Spinal cord (tissue), 10 donors: ENCODE measurements around the gene CECR2. TPM values are rescaled to one million over a fixed set of nuclear protein-coding genes. Genes with fewer than 3 reads are reported as not detected.

ENCODE experiments used
- DNase-seq, 6 donors: peaks; one replicate each; pipeline versions ENCODE4 v3.0.0 to v3.0.0-alpha.2; 2013 to 2015; ENCODE audit warnings: low spot score in 6 of 6, low read depth in 4 of 6
- H3K27ac ChIP-seq: one replicate; pipeline ENCODE4 v1.5.1; 2013; ENCODE audit warnings: low read depth, low read length, control low read depth
- H3K27me3 ChIP-seq: one replicate; pipeline ENCODE4 v1.6.1; 2013; ENCODE audit warnings: low read length; ENCODE audit not compliant: control insufficient read depth, insufficient read depth
- H3K36me3 ChIP-seq: one replicate; pipeline ENCODE4 v1.6.1; 2013; ENCODE audit warnings: low read length; ENCODE audit not compliant: control insufficient read depth, insufficient read depth
- H3K4me1 ChIP-seq: one replicate; pipeline ENCODE4 v1.6.1; 2013; ENCODE audit warnings: low read length; ENCODE audit not compliant: control insufficient read depth, insufficient read depth
- H3K4me3 ChIP-seq: one replicate; pipeline ENCODE4 v1.5.1; 2013; ENCODE audit warnings: low read depth, low read length, control low read depth
- H3K9me3 ChIP-seq: one replicate; pipeline ENCODE4 v1.6.1; 2013; ENCODE audit warnings: low read length; ENCODE audit not compliant: control insufficient read depth, insufficient read depth
- WGBS: methylation state at CpG from one replicate; pipeline ENCODE4 v1.1.5; 2013; ENCODE audit warnings: missing lambda C conversion rate; ENCODE audit not compliant: insufficient coverage; 5-methylcytosine and 5-hydroxymethylcytosine counted together
- polyA plus RNA-seq, 2 donors: library from polyadenylated mRNA; unstranded; fragments of 120-200 nt; gene quantifications; one replicate each; pipeline ENCODE4 v1.2.1, GENCODE V29; 2013; ENCODE audit not compliant: insufficient read length in 2 of 2
- total RNA-seq, 2 donors: library from RNA; depleted of rRNA in 1 of 2; stranded (reverse); fragments of 120-200 nt in 1 of 2; fragments of >200 nt in 1 of 2; gene quantifications; one replicate each; pipeline versions ENCODE4 v1.2.3 to v1.2.4, GENCODE V29; 2013 to 2014
- donor health status: healthy.

The CECR2 gene
- total and polyA plus RNA-seq, 4 donors, result 5.1 to 17.0 (median 10.8) TPM

- 93% methylated on average over 14 of the region's 14 CpGs for WGBS
- H3K27ac ChIP-seq, result no peak overlapping the region
- no peak overlapping the region for H3K4me3 ChIP-seq
- H3K27me3 ChIP-seq, result no peaks in the 10 kb centered on the region
- H3K4me1 ChIP-seq, result no peaks in the 10 kb centered on the region
- H3K9me3 ChIP-seq, result no peaks in the 10 kb centered on the region
- peaks cover 33% of the 10 kb centered on the region for H3K36me3 ChIP-seq
- DNase-seq, result no peak
These were observed 173.2 kb downstream of the CECR2 start for GRCh38 chr22:17542452-17542851.

DNA sequence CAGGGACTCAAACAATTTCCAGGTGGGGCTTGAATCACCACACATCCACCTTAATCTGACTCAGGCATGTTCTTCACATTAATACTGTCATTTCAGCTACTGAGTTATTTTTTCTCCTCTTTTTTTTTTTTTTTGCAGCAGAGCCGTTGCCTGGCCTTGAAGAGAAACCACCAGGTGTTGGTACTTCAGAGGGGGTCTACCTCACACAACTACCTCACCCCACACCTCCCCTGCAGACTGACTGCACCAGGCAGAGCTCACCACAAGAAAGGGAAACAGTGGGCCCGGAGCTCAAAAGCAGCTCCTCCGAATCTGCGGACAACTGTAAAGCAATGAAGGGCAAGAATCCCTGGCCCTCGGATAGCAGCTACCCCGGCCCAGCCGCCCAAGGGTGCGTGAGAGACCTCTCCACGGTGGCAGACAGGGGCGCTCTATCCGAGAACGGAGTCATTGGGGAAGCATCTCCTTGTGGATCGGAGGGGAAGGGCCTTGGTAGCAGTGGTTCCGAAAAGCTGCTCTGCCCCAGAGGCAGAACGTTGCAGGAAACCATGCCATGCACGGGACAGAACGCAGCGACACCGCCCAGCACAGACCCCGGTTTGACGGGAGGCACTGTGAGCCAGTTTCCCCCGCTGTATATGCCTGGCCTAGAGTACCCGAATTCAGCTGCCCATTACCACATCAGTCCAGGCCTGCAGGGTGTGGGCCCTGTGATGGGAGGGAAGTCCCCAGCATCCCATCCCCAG is 178.9 kb downstream of the CECR2 start:
- Histone ChIP-seq H3K4me1 (no peaks in the 10 kb centered on the region), H3K36me3 (peaks cover 51% of the 10 kb centered on the region), H3K4me3 (no peak overlapping the region), H3K27me3 (no peaks in the 10 kb centered on the region), H3K9me3 (no peaks in the 10 kb centered on the region), H3K27ac (no peak overlapping the region)
- WGBS, result 97% methylated on average over 22 of the region's 23 CpGs
- DNase-seq, result no peak

GRCh38 chr22:17548756-17549035 is 179.4 kb downstream of the CECR2 start:
- no peak overlapping the region for H3K4me3 ChIP-seq
- 98% methylated on average over 5 of the region's 5 CpGs for WGBS
- no peaks in the 10 kb centered on the region for H3K27me3 ChIP-seq
- DNase-seq, result no peak
- no peaks in the 10 kb centered on the region for H3K9me3 ChIP-seq
- H3K27ac ChIP-seq, result no peak overlapping the region
- no peaks in the 10 kb centered on the region for H3K4me1 ChIP-seq
- peaks cover 50% of the 10 kb centered on the region for H3K36me3 ChIP-seq

DNA sequence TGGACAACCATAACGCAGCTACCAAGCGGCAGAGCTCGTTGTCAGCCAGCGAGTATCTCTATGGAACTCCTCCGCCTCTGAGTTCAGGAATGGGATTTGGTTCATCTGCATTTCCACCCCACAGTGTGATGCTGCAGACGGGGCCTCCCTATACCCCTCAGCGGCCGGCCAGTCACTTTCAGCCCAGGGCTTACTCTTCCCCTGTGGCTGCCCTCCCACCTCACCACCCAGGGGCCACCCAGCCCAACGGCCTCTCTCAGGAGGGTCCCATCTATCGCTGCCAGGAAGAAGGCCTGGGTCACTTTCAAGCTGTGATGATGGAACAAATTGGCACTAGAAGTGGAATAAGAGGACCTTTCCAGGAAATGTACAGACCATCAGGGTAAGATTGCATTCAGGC is 179.9 kb downstream of the CECR2 start:
- H3K36me3 ChIP-seq, result peaks cover 47% of the 10 kb centered on the region
- WGBS, result 95% methylated on average over 6 of the region's 10 CpGs
- H3K27ac ChIP-seq, result no peak overlapping the region
- H3K4me1 ChIP-seq, result no peaks in the 10 kb centered on the region
- DNase-seq, result no peak
- no peak overlapping the region for H3K4me3 ChIP-seq
- no peaks in the 10 kb centered on the region for H3K27me3 ChIP-seq
- no peaks in the 10 kb centered on the region for H3K9me3 ChIP-seq

DNA sequence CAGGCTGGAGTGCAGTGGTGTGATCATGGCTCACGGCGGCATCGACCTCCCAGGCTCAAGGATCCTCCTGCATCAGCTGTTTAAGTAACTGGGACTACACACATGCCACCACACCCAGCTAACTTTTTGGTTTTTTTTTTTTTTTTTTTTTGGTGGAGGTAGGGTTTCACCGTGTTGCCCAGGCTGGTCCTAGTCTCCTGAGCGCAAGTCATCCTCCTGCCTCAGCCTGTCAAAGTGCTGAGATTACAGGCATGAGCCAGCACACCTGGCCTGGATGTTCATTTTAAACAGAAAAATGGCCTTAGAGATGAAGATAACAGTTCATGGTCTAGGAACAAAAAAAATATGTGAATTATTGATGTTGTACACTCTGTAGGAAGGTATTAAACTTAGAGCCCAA is 180.4 kb downstream of the CECR2 start:
- no peak for DNase-seq
- Histone ChIP-seq H3K36me3 (peaks cover 47% of the 10 kb centered on the region), H3K27ac (no peak overlapping the region), H3K4me3 (no peak overlapping the region), H3K9me3 (no peaks in the 10 kb centered on the region), H3K4me1 (no peaks in the 10 kb centered on the region), H3K27me3 (no peaks in the 10 kb centered on the region)
- no CpG with 5 or more reads among the region's 5 CpGs for WGBS

DNA sequence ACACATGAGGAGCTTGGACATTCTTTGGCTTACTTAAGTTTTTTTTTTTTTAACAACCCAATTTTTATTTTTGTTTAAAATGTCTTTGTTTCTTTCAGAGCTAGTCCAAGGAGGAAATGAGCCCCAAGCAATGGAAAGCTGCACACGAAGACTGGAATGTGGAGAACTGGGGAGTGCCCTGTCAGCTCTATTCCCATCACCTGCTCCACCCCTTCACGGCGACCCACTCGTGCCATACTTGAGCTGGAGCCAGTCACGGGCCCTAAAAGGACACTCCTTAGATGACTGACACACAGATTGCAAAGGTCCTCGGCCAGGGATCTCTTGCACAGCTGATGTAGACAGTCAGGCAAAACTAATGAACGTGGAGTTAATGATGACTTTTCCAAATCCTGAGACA is 183.5 kb downstream of the CECR2 start:
- Histone ChIP-seq H3K4me1 (no peaks in the 10 kb centered on the region), H3K27me3 (no peaks in the 10 kb centered on the region), H3K4me3 (no peak overlapping the region), H3K36me3 (peaks cover 44% of the 10 kb centered on the region), H3K27ac (no peak overlapping the region), H3K9me3 (no peaks in the 10 kb centered on the region)
- no peak for DNase-seq
- WGBS, result 78% methylated on average over 4 of the region's 7 CpGs

GRCh38 chr22:17554814-17555213 is 185.6 kb downstream of the CECR2 start:
- Histone ChIP-seq H3K27me3 (no peaks in the 10 kb centered on the region), H3K27ac (no peak overlapping the region), H3K36me3 (peaks cover 33% of the 10 kb centered on the region), H3K4me3 (no peak overlapping the region), H3K4me1 (no peaks in the 10 kb centered on the region), H3K9me3 (no peaks in the 10 kb centered on the region)
- WGBS, result no CpG with 5 or more reads among the region's 4 CpGs
- no peak for DNase-seq

GRCh38 chr22:17559188-17559587 is 189.9 kb downstream of the CECR2 start:
- H3K4me3 ChIP-seq, result no peak overlapping the region
- H3K36me3 ChIP-seq, result peaks cover 15% of the 10 kb centered on the region
- no peak for DNase-seq
- H3K4me1 ChIP-seq, result peaks cover 19% of the 10 kb centered on the region
- H3K27me3 ChIP-seq, result no peaks in the 10 kb centered on the region
- H3K9me3 ChIP-seq, result no peaks in the 10 kb centered on the region
- no peak overlapping the region for H3K27ac ChIP-seq
- WGBS, result 93% methylated on average over 10 of the region's 10 CpGs

DNA sequence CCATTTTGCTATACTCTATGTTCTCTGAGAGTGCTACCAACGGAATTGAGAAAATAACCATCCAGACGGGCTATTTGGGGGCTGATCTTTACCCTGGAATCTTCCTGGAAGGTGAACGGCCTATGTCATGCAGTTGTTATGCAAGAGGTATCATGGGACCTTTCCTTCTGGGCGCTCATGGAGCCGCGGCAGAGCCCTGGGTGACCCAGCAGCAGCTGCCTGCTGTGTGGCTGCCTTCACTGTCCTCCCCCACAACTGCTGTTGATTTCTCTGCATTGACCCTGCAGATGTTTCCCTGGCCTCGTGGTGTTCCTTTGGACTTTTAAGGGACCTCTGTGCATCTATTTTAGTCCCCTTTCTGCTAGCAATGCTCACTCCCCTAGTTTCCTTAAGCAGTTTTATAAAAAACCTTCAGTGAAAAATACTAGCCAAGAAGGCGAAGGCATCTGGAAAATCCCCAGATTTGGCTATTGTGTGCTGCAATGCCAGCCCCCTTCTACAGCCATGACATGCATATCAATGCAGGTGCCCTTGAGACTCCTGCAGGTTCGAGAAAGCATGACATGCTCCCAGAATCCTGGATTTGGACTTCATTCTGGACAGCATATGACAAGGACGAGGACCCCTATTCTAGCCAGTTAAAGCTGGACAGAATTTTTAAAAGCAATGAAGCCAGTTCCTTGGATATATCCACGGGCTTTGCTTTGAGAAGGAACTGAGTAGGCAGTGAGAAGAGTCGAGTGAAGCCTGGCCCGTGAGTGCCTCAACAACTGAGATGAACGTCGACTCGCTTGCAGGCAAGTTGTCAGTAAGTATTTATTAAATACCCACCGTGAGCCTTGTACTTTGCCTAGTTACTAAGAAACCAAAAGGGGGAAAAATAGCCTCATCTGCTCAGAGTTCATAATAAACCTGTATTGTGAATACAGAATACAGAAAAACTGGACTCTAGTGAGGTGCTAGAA is 193.9 kb downstream of the CECR2 start, which contains the start of gene SLC25A18:
Gene SLC25A18 (plus strand): TSS at position 593 of the 965 bp plus-strand sequence. CDS start 16,447 bp downstream, outside the sequence.
- peak within 1 kb of the TSS; percentile 7 for H3K4me3 ChIP-seq
- peak within 1 kb of the TSS; percentile 83 for H3K27ac ChIP-seq
- no peaks in the 10 kb centered on the region for H3K9me3 ChIP-seq
- WGBS, result 21% methylated on average over 13 of the region's 17 CpGs
- peaks cover 35% of the 10 kb centered on the region for H3K4me1 ChIP-seq
- H3K36me3 ChIP-seq, result peaks cover 7% of the 10 kb centered on the region
- no peaks in the 10 kb centered on the region for H3K27me3 ChIP-seq
- peak in 3 of 6 donors; percentile 73 to 88 (median 83) for DNase-seq
